Keratinocyte (primary cell): Measurements from ENCODE around the gene HPS3. TPM values are rescaled to one million over a fixed set of nuclear protein-coding genes. Genes with fewer than 3 reads are reported as not detected.
A peak's percentile ranks its signal among the peaks of the same experiment; 100 is the strongest.
"Not testable (repeated sequence)": the region's sequence is repeated elsewhere in the genome, so short reads cannot be mapped to it uniquely, and the experiment has no call there.

Experiments
- DNase-seq: peaks from one replicate; pipeline ENCODE4 v3.0.0-alpha.2; 2011; ENCODE audit warnings: low read depth, missing footprints, low spot score
- FAIRE-seq: peaks from 2 replicates; lab custom pipeline; 2011; peaks lifted over from hg19 to GRCh38; lab: Jason Lieb, UNC
- H2AFZ ChIP-seq: 2 replicates; pipeline ENCODE4 v1.6.0; 2012; ENCODE audit warnings: low read length, control low read depth, inconsistent platforms; ENCODE audit not compliant: control insufficient read depth
- H3K27ac ChIP-seq: 2 replicates; pipeline ENCODE4 v1.5.1; 2011; ENCODE audit warnings: low read length; ENCODE audit not compliant: control insufficient read depth, insufficient read depth
- H3K27me3 ChIP-seq: 3 replicates; pipeline ENCODE4 v1.6.0; 2011; ENCODE audit warnings: low read length; ENCODE audit not compliant: control insufficient read depth, insufficient read depth; ENCODE audit errors: extremely low read depth
- H3K36me3 ChIP-seq, 2 experiments: 2 replicates in 1 of 2; 3 replicates in 1 of 2; pipeline ENCODE4 v1.5.1; 2011; ENCODE audit warnings: low read length in 2 of 2, mild to moderate bottlenecking in 1 of 2; ENCODE audit not compliant: control insufficient read depth in 2 of 2, insufficient read depth in 2 of 2; ENCODE audit errors: extremely low read depth in 1 of 2
- H3K4me1 ChIP-seq: 3 replicates; pipeline ENCODE4 v1.5.1; 2011; ENCODE audit warnings: low read length; ENCODE audit not compliant: control insufficient read depth, insufficient read depth; ENCODE audit errors: extremely low read depth
- H3K4me2 ChIP-seq: 3 replicates; pipeline ENCODE4 v1.6.0; 2011; ENCODE audit warnings: low read depth, low read length; ENCODE audit not compliant: control insufficient read depth, insufficient read depth; ENCODE audit errors: extremely low read depth
- H3K4me3 ChIP-seq, 3 experiments: fragments of 200-600 bp in 1 of 3; sonication (generic) in 1 of 3; 2 replicates in 2 of 3; 3 replicates in 1 of 3; pipeline ENCODE4 v1.5.1; 2011 to 2016; ENCODE audit warnings: low read length in 3 of 3, mild to moderate bottlenecking in 3 of 3, control low read depth in 2 of 3, inconsistent platforms in 1 of 3, low read depth in 1 of 3, mixed read lengths in 1 of 3, mixed run types in 1 of 3, moderate library complexity in 1 of 3; ENCODE audit not compliant: control insufficient read depth in 2 of 3, insufficient read depth in 2 of 3; ENCODE audit errors: extremely low read depth in 1 of 3
- H3K79me2 ChIP-seq: 2 replicates; pipeline ENCODE4 v1.6.0; 2012; ENCODE audit warnings: low read length; ENCODE audit not compliant: control insufficient read depth, insufficient read depth
- H3K9ac ChIP-seq: 3 replicates; pipeline ENCODE4 v1.6.0; 2011; ENCODE audit warnings: low read length; ENCODE audit not compliant: control insufficient read depth, insufficient read depth; ENCODE audit errors: extremely low read depth
- H3K9me1 ChIP-seq: 3 replicates; pipeline ENCODE4 v1.6.0; 2011; ENCODE audit warnings: low read length; ENCODE audit not compliant: control insufficient read depth, insufficient read depth; ENCODE audit errors: extremely low read depth
- H3K9me3 ChIP-seq: 2 replicates; pipeline ENCODE4 v1.5.1; 2012; ENCODE audit warnings: low read depth, low read length; ENCODE audit not compliant: control insufficient read depth
- H4K20me1 ChIP-seq: 3 replicates; pipeline ENCODE4 v1.6.0; 2011; ENCODE audit warnings: low read length; ENCODE audit not compliant: control insufficient read depth, insufficient read depth; ENCODE audit errors: extremely low read depth
- CTCF ChIP-seq, 3 experiments: IDR thresholded peaks in 1 of 3; conservative IDR thresholded peaks in 1 of 3; optimal IDR thresholded peaks in 1 of 3; 2 replicates in 2 of 3; 3 replicates in 1 of 3; pipeline versions ENCODE3 to v1.5.1; 2011; ENCODE audit warnings: low read length in 3 of 3, mild to moderate bottlenecking in 3 of 3, moderate library complexity in 2 of 3, control low read depth in 1 of 3, inconsistent platforms in 1 of 3; ENCODE audit not compliant: insufficient read depth in 2 of 3; ENCODE audit errors: extremely low read depth in 1 of 3
- EZH2 ChIP-seq: IDR thresholded peaks from one replicate; pipeline ENCODE4 v1.6.1; 2012; ENCODE audit warnings: inconsistent platforms, mild to moderate bottlenecking, low read length, moderate library complexity
- dilution Hi-C: fragments of 300-500 bp; cut with MboI; formaldehyde crosslinking; loops from one replicate; pipeline ENCODE4 v1.7.0; 2020; ENCODE audit warnings: low sequenced_read_pairs; ENCODE audit not compliant: extremely low pct_ligation_motif_present
- polyA plus RNA-seq, 5 experiments: library from polyadenylated mRNA; depleted of rRNA in 3 of 5; stranded (reverse) in 3 of 5; stranded (forward) in 1 of 5; unstranded in 1 of 5; fragments of >200 nt; gene quantifications; 1 replicate in 1 of 5; 2 replicates in 3 of 5; 3 replicates in 1 of 5; pipeline versions ENCODE4 v1.2.1 to v1.2.3, GENCODE V29; 2011 to 2012; ENCODE audit warnings: missing spikeins in 2 of 5, low read depth in 1 of 5, low replicate concordance in 1 of 5

The HPS3 gene
- polyA plus RNA-seq, 1 donor (not counting 4 experiments of a cell fraction or from before 2014, with no cell fraction given) = 12.9 TPM

DNA sequence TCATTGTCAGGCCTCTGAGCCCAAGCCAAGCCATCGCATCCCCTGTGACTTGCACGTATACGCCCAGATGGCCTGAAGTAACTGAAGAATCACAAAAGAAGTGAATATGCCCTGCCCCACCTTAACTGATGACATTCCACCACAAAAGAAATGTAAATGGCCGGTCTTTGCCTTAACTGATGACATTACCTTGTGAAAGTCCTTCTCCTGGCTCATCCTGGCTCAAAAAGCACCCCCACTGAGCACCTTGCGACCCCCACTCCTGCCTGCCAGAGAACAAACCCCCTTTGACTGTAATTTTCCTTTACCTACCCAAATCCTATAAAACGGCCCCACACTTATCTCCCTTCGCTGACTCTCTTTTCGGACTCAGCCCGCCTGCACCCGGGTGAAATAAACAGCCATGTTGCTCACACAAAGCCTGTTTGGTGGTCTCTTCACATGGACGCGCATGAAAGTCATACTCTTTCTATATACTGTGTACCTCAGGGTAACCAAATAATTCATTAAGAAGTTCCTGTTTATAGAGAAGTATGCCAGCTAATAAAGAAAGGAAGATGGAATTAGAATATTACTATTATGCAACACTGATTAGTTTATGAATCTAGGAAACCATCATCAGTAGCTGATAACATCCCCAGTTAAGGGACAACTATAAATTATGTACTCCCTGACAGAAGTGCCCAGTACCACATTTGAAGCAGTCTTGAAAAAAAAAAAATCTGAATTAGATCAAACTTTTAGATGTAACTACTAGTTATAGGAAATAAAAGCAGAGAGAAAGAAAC, 67.6 kb downstream of the HPS3 start:
- dilution Hi-C loops, DNase-seq, H3K9me1 ChIP-seq, H3K9me3 ChIP-seq, H3K4me3 ChIP-seq, FAIRE-seq, H3K27me3 ChIP-seq, H3K9ac ChIP-seq, H3K36me3 ChIP-seq, H3K27ac ChIP-seq, H4K20me1 ChIP-seq, H3K79me2 ChIP-seq, H3K4me1 ChIP-seq: not testable (repeated sequence)
- Histone ChIP-seq H3K4me2 (peak overlapping the region; percentile 49), H2AFZ (peak overlapping the region; percentile 75)

DNA sequence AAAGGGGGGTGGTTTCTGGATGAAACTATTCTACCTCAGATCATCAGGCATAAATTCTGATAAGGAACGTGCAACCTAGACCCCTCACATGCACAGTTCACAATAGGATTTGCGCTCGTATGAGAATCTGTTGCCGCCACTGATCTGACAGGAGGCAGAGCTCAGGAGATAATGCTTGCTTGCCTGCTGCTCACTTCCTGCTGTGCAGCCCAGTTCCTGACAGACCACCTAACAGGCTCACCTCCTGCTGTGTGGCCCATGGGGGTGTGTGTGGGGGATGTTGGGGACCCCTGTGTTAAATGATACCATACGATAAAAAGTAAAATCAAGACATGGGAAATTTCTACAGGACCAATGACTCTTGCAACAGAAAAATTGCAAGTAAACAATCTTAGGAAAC, 68.2 kb downstream of the HPS3 start:
- no peaks in the 10 kb centered on the region for H3K9me3 ChIP-seq
- FAIRE-seq (no peak), DNase-seq (no peak)
- dilution Hi-C loops = no loop called here
- H3K9ac ChIP-seq = no peak overlapping the region
- peak overlapping the region; percentile 49 for H3K4me2 ChIP-seq
- TF ChIP-seq CTCF (optimal IDR thresholded peaks at IDR 0.05 in 1 of 3, IDR thresholded peaks at IDR 0.05 in 1 of 3, conservative IDR thresholded peaks at IDR 0.05 in 1 of 3; ENCODE audit: extremely low read depth in 1 of 3, insufficient read depth in 2 of 3, low read length in 3 of 3) (no peak), EZH2 (no peak)
- H3K79me2 ChIP-seq = no peaks in the 10 kb centered on the region
- no peaks in the 10 kb centered on the region for H3K9me1 ChIP-seq
- no peaks in the 10 kb centered on the region for H3K36me3 ChIP-seq
- H2AFZ ChIP-seq = peak overlapping the region; percentile 75
- H3K4me1 ChIP-seq = no peaks in the 10 kb centered on the region
- H3K4me3 ChIP-seq = no peak overlapping the region
- no peaks in the 10 kb centered on the region for H4K20me1 ChIP-seq
- no peaks in the 10 kb centered on the region for H3K27me3 ChIP-seq
- H3K27ac ChIP-seq = no peak overlapping the region
